GM19468 (cell line): ENCODE results near the gene TCF23.
A peak's percentile ranks its signal among the peaks of the same experiment; 100 is the strongest.

Source experiments
- ATAC-seq: cut with Tn5 transposase; IDR thresholded peaks from one replicate; pipeline ENCODE4 v1.9.1; 2021; ENCODE audit warnings: mild to moderate bottlenecking, moderate library complexity, moderate number of reproducible peaks; ENCODE audit not compliant: unreplicated experiment; ENCODE audit errors: extremely low read depth

The TCF23 gene

GRCh38 chr2:27127883-27128667 lies 20.7 kb upstream of the TCF23 start:
- ATAC-seq: no peak

GRCh38 chr2:27128668-27129571 lies 19.9 kb upstream of the TCF23 start:
- ATAC-seq: no peak

DNA sequence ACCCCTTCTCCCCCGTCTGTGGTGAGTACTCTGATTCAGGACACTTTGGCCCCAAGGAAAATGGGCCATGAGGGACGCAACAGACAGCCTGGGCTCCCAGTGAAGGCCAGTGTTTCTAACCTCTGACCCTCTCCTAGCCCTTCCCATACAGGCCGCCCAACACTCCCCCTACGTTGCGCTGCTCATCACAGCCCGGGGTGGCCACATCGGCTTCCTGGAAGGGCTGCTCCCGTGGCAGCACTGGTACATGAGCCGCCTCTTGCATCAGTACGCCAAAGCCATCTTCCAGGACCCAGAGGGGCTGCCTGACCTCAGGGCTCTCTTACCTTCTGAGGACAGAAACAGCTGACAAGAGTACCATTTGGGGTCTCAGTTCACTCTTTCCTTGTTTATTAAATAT lies 18.4 kb upstream of the TCF23 start:
- ATAC-seq: no peak

- no peak for ATAC-seq
Measured at GRCh38 chr2:27131429-27131828, 17.4 kb upstream of the TCF23 start.

GRCh38 chr2:27133195-27133875 lies 15.5 kb upstream of the TCF23 start:
- no peak for ATAC-seq

DNA sequence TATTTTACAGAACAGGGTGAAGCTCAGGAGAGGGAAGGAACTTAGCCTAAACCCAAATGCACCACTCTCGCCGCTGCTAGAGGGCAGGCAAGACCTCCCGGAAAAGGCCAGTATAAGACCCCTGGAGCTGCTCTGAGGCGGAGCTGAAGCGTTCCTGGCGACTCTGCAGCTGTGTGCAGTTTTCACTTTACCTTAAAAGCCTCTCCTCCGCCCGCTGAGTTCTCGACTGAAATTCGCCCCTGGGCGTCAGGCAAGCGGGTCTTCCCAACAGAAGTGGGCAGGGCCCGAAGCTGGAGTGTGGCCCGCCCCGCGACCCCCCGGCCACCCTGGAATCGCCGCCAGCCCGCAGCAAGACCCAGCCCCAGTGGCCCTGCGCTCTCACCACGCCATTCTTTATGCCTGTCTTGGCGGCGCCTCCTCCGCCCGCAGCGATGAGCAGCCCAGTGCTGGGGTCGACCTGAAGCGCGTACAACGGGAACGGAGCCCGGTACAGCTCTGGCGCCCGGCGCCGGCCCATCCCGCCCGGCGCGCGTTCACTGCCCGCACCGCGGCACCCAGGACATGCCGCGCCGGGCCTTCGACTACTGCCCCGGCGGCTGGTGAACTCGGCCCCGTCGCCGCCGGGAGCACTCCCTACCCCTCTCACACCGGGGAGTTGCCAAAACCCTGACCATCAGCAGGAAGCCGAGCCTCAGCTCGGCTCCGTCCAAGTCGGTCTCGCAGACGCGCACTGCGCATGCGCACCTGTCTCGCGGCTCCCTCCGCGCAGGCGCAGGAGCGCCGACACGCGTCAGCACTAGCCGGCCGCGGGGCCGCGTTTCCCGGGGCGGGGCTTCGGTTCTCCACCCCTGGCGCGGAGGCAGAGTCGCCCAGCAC lies 14.7 kb upstream of the TCF23 start, which contains the start of gene PREB:
TSS of gene PREB (minus strand) at position 732 of the 876 bp plus-strand sequence. CDS start at position 517, 215 bp downstream.
- peak; percentile 64 for ATAC-seq

- ATAC-seq: no peak
Measured at GRCh38 chr2:27134781-27135477, 13.9 kb upstream of the TCF23 start.

- ATAC-seq: no peak
Measured at GRCh38 chr2:27135478-27135955, 13.3 kb upstream of the TCF23 start.

- ATAC-seq: no peak
Measured at GRCh38 chr2:27136751-27137150, 12.1 kb upstream of the TCF23 start.

GRCh38 chr2:27137322-27137935 lies 11.4 kb upstream of the TCF23 start:
- ATAC-seq: no peak

GRCh38 chr2:27138111-27138510 lies 10.7 kb upstream of the TCF23 start:
- ATAC-seq: no peak

- no peak for ATAC-seq
Measured at GRCh38 chr2:27139310-27139709, 9.5 kb upstream of the TCF23 start, which contains the start of gene PRR30. TSS of gene PRR30 (minus strand) at chr2:27139410. CDS start at chr2:27138329, 1,081 bp downstream.

DNA sequence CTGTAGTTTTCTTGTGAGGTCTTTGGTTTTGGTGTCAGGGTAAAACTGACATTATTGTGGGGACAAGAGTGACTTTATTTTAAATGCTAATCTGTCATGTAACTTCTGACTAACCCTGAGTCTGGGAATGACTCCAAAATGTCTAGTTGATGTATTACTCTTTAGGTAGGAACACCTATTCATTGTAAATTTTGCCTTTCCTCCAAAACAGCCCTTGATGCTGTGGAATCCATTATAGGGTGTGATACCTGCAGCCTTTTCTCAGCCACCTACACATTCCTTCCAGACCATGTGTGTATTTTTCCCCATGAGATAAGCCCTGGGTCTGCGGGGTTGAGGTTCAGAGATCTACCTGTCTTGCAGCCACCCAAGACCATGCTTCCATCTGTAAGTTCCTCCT lies 5.5 kb upstream of the TCF23 start:
- ATAC-seq: no peak

DNA sequence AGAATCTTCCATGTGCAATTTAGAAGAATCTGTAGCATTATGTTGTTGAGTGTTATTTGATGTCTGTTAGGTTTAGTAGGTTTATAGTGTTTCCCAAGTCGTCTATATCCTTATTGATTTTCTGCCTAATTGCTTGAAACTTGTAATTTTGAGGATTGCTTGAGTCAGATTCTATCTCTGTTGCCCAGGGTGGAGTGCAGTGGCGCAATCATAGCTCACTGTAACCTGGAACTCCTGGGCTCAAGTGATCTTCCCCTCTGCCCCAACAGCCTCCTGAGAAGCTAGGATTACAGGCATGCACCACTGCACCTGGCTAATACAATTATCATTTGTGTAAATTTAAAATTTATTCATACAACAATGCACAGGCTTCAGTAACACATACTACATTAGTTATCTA lies 3.1 kb upstream of the TCF23 start:
- no peak for ATAC-seq

DNA sequence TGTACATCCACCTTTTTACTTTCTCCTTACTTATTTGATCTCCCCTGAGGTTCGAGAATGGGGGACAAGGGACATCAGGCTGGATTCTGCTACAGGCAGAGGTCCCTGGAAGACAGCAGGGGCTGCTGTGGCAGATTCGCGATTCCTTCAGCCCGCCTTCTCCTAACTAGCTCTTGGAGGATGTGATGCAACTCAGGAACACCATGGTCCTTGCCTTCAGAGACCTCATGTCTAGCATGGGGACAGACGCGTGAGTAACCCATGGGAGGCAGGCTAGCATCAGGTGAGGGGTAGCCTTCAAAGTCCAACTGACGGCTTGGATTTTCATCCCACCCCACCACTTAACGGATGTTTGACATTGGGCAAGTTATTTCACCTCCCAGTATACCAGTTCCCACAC lies 869 bp upstream of the TCF23 start:
- ATAC-seq: no peak

GRCh38 chr2:27149570-27150405 lies 984 bp downstream of the TCF23 start:
- ATAC-seq: no peak

DNA sequence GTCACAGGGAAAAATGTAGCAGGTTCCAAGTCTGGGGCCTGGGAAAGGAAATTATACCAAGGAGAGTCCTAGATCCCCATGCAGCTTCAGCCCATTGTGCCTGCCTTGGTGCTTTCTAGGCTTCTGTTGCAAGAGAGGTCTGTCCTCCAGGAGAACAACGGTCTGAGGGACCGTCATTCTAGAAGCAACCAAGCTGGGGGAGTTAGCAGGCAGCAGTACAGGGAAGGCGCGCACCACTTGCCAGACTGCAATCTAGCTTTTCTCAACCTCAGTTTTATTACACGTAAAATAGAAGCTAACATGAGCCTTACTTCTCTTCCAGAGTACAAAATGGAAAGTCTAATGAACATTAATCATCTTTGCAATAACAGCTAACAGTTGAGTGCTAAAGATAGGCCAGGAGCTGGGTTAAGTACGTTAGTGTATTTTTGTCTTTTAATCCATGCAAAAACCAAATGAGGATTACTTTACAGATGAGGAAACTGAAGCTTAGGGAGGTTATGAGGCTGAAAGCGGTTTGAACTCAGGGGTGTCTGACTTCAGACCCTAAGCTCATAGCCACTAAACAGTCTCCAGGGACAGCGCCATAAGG lies 1.9 kb downstream of the TCF23 start:
- ATAC-seq: no peak
